MM.1S (cell line): ENCODE results near the gene STIL.
A peak's percentile ranks its signal among the peaks of the same experiment; 100 is the strongest.

Experiments
- DNase-seq: peaks from one replicate; pipeline ENCODE4 v3.0.0-alpha.2; 2015
- H2AFZ ChIP-seq: fragments of 300-600 bp; sonication (generic); 2 replicates; pipeline ENCODE4 v1.6.0; 2016; ENCODE audit warnings: antibody characterized with exemption, low read length
- H3F3A ChIP-seq: fragments of 300-600 bp; sonication (generic); 2 replicates; pipeline ENCODE4 v1.6.1; 2016; ENCODE audit warnings: mild to moderate bottlenecking, antibody characterized with exemption, low read length, moderate library complexity, mixed read lengths; ENCODE audit not compliant: insufficient read depth
- H3K27ac ChIP-seq: fragments of 300-600 bp; sonication (generic); 2 replicates; pipeline ENCODE4 v1.5.1; 2016; ENCODE audit warnings: mild to moderate bottlenecking, low read length
- H3K27me3 ChIP-seq: fragments of 300-600 bp; sonication (generic); replicated peaks from 2 replicates; pipeline ENCODE4 v1.6.0; 2016; ENCODE audit warnings: low read length; ENCODE audit not compliant: insufficient read depth
- H3K36me3 ChIP-seq: fragments of 300-600 bp; sonication (generic); replicated peaks from 2 replicates; pipeline ENCODE4 v1.6.1; 2016; ENCODE audit warnings: mild to moderate bottlenecking, low read length, mixed read lengths; ENCODE audit not compliant: insufficient read depth
- H3K4me1 ChIP-seq: fragments of 300-600 bp; sonication (generic); 2 replicates; pipeline ENCODE4 v1.6.1; 2016; ENCODE audit warnings: low read length, mixed read lengths
- H3K4me2 ChIP-seq: fragments of 300-600 bp; sonication (generic); 2 replicates; pipeline ENCODE4 v1.6.0; 2016; ENCODE audit warnings: low read depth, low read length
- H3K4me3 ChIP-seq: fragments of 300-600 bp; sonication (generic); 2 replicates; pipeline ENCODE4 v1.5.1; 2016; ENCODE audit warnings: low read length, mixed read lengths
- H3K79me2 ChIP-seq: fragments of 300-600 bp; sonication (generic); 2 replicates; pipeline ENCODE4 v1.6.1; 2016; ENCODE audit warnings: mixed run types, low read length, mixed read lengths
- H3K9ac ChIP-seq: fragments of 300-600 bp; sonication (generic); 2 replicates; pipeline ENCODE4 v1.6.1; 2016; ENCODE audit warnings: low read length, mixed read lengths
- H3K9me2 ChIP-seq: fragments of 300-600 bp; sonication (generic); replicated peaks from 2 replicates; pipeline ENCODE4 v1.6.1; 2016; ENCODE audit warnings: mild to moderate bottlenecking, low read length, mixed read lengths; ENCODE audit not compliant: insufficient read depth
- H3K9me3 ChIP-seq: fragments of 300-600 bp; sonication (generic); replicated peaks from 2 replicates; pipeline ENCODE4 v1.6.1; 2016; ENCODE audit warnings: mild to moderate bottlenecking, low read length, mixed read lengths; ENCODE audit not compliant: insufficient read depth
- H4K20me1 ChIP-seq: fragments of 300-600 bp; sonication (generic); 2 replicates; pipeline ENCODE4 v1.6.1; 2016; ENCODE audit warnings: mild to moderate bottlenecking, low read length, moderate library complexity, mixed read lengths; ENCODE audit not compliant: insufficient read depth
- EZH2 ChIP-seq: fragments of 300-600 bp; sonication (generic); optimal IDR thresholded peaks from 2 replicates; pipeline ENCODE3; 2017; ENCODE audit warnings: low read depth, mild to moderate bottlenecking, antibody characterized with exemption, low read length, mixed read lengths
- EZH2phosphoT487 ChIP-seq: fragments of 300-600 bp; sonication (generic); IDR thresholded peaks from 2 replicates; pipeline ENCODE4 v1.6.1; 2018; ENCODE audit warnings: antibody characterized with exemption, low read length
- TF ChIP-seq, protein P1 (sequence below): fragments of 300-600 bp; sonication (generic); IDR thresholded peaks from 2 replicates; pipeline ENCODE4 v1.5.1; 2016; ENCODE audit warnings: antibody characterized with exemption, low read length, mixed read lengths

The STIL gene

DNA sequence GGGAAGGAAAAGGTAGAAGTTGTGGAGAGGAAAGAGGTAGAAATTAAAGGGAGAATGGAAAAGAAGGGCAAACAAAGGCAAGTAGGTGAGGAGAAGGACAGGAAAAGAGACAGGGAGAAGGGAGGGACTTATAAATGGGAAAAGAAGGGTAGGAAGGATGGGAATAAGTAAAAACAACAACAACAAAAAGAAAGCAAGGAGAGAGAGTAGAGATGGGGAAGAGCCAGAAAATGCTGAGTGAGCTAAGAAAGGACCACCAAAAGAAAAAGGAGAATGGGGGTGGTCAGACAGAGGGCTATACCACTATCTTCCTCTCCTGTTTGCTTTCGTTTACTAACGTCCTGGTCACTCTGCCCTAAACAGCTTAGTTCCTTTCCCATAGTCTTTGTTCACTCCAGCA, 17.9 kb upstream of the STIL start:
- H3K36me3 ChIP-seq: no peaks in the 10 kb centered on the region
- TF ChIP-seq, protein P1, sequence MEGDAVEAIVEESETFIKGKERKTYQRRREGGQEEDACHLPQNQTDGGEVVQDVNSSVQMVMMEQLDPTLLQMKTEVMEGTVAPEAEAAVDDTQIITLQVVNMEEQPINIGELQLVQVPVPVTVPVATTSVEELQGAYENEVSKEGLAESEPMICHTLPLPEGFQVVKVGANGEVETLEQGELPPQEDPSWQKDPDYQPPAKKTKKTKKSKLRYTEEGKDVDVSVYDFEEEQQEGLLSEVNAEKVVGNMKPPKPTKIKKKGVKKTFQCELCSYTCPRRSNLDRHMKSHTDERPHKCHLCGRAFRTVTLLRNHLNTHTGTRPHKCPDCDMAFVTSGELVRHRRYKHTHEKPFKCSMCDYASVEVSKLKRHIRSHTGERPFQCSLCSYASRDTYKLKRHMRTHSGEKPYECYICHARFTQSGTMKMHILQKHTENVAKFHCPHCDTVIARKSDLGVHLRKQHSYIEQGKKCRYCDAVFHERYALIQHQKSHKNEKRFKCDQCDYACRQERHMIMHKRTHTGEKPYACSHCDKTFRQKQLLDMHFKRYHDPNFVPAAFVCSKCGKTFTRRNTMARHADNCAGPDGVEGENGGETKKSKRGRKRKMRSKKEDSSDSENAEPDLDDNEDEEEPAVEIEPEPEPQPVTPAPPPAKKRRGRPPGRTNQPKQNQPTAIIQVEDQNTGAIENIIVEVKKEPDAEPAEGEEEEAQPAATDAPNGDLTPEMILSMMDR: no peak
- no peak for TF ChIP-seq EZH2phosphoT487
- TF ChIP-seq EZH2: no peak
- H3K9ac ChIP-seq: no peak overlapping the region
- H3K9me2 ChIP-seq: no peaks in the 10 kb centered on the region
- H4K20me1 ChIP-seq: no peaks in the 10 kb centered on the region
- peak overlapping the region; percentile 96; the same call in 1 of the 2 replicates for H3K4me2 ChIP-seq
- no peak overlapping the region; the same call in 1 of the 2 replicates for H3K27ac ChIP-seq
- H3K4me1 ChIP-seq: peaks cover 15% of the 10 kb centered on the region
- H3K79me2 ChIP-seq: peaks cover 27% of the 10 kb centered on the region
- peaks cover 26% of the 10 kb centered on the region for H3F3A ChIP-seq
- H2AFZ ChIP-seq: peak overlapping the region; percentile 94; the same call in 1 of the 2 replicates
- no peak for DNase-seq
- H3K27me3 ChIP-seq: no peaks in the 10 kb centered on the region
- no peak overlapping the region for H3K4me3 ChIP-seq
- H3K9me3 ChIP-seq: no peaks in the 10 kb centered on the region

DNA sequence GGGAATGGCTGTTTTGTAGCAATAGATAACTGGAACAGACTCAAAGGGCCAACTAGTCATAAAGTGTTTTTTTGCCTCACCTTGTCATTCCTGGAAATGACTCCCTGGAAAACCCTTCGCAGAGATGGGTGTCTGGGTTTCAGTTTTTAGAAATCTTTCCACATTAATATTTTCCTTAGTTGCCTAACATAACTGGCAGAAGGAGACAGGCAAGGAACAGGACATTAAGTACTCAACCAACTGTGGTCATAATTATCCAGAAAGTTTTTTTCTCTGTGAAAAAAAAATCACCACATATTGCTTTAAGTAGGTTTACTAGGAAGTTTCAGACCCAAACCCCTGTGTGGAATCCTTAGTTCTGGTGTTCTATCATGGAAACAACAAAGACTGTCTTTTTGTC, 16.3 kb upstream of the STIL start:
- Histone ChIP-seq H3K27ac (no peak overlapping the region), H3K27me3 (no peaks in the 10 kb centered on the region), H3K9ac (no peak overlapping the region), H3K4me3 (no peak overlapping the region), H3F3A (peaks cover 26% of the 10 kb centered on the region), H3K4me1 (peaks cover 15% of the 10 kb centered on the region), H3K4me2 (no peak overlapping the region), H3K36me3 (no peaks in the 10 kb centered on the region), H3K79me2 (peaks cover 11% of the 10 kb centered on the region), H2AFZ (no peak overlapping the region), H3K9me3 (no peaks in the 10 kb centered on the region), H4K20me1 (no peaks in the 10 kb centered on the region), H3K9me2 (no peaks in the 10 kb centered on the region)
- no peak for DNase-seq
- no peak for TF ChIP-seq EZH2phosphoT487
- no peak for TF ChIP-seq EZH2
- TF ChIP-seq, protein P1: no peak

DNA sequence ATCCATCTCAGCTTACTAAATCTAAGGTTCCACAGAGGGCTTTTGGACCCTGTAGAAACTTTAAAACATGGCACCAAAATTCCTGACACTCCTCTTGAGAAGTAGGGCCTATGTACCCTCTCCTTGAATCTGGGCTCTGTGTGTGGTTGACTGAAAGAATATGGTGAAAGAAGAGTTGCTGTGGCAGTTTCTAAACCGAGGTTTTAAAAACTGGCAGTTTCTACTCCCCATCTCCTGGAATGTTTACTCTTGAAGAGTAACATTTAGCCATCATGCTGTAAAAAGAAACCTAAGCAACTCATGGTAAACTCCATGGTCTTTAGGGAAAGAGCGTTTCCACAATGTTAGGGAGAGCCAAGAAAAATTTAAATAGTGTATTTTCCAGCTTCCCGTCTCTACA, 15.0 kb upstream of the STIL start:
- Histone ChIP-seq H3K27ac (no peak overlapping the region), H3K4me2 (no peak overlapping the region), H3F3A (peaks cover 19% of the 10 kb centered on the region), H2AFZ (no peak overlapping the region), H3K9me3 (no peaks in the 10 kb centered on the region), H3K9ac (no peak overlapping the region), H4K20me1 (no peaks in the 10 kb centered on the region), H3K79me2 (no peaks in the 10 kb centered on the region), H3K4me3 (no peak overlapping the region), H3K36me3 (no peaks in the 10 kb centered on the region), H3K9me2 (no peaks in the 10 kb centered on the region), H3K4me1 (peaks cover 12% of the 10 kb centered on the region), H3K27me3 (no peaks in the 10 kb centered on the region)
- TF ChIP-seq EZH2phosphoT487: no peak
- no peak for TF ChIP-seq EZH2
- TF ChIP-seq, protein P1: no peak
- DNase-seq: no peak

DNA sequence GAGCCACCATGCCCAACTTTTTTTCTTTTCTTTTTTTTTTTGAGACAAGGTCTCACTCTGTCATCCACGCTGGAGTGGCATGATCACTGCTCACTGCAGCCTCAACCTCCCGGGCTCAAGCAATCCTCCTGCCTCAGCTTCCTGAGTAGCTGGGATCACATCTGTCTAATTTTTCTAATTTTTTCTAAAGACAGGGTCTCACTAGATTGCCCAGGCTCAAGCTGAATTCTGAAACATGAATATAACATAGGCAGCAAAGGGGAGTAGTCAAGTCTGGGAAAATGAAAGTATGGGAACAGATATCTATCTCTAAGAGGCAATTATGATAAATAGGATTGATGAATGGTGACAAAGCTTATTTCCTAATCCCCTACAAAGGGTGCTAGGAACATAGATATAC, 12.3 kb upstream of the STIL start:
- no peaks in the 10 kb centered on the region for H3F3A ChIP-seq
- H3K79me2 ChIP-seq: no peaks in the 10 kb centered on the region
- H3K4me2 ChIP-seq: no peak overlapping the region
- no peaks in the 10 kb centered on the region for H3K9me3 ChIP-seq
- H3K4me1 ChIP-seq: no peaks in the 10 kb centered on the region
- DNase-seq: no peak
- H3K36me3 ChIP-seq: no peaks in the 10 kb centered on the region
- no peak overlapping the region for H2AFZ ChIP-seq
- H3K27ac ChIP-seq: no peak overlapping the region
- no peaks in the 10 kb centered on the region for H4K20me1 ChIP-seq
- TF ChIP-seq EZH2: no peak
- TF ChIP-seq, protein P1: no peak
- no peak for TF ChIP-seq EZH2phosphoT487
- H3K4me3 ChIP-seq: no peak overlapping the region
- no peaks in the 10 kb centered on the region for H3K27me3 ChIP-seq
- H3K9ac ChIP-seq: no peak overlapping the region
- H3K9me2 ChIP-seq: no peaks in the 10 kb centered on the region
